ENCODE results near the gene TMC7.
"Not testable (repeated sequence)": the region's sequence is repeated elsewhere in the genome, so short reads cannot be mapped to it uniquely, and the experiment has no call there.

The TMC7 gene

DNA sequence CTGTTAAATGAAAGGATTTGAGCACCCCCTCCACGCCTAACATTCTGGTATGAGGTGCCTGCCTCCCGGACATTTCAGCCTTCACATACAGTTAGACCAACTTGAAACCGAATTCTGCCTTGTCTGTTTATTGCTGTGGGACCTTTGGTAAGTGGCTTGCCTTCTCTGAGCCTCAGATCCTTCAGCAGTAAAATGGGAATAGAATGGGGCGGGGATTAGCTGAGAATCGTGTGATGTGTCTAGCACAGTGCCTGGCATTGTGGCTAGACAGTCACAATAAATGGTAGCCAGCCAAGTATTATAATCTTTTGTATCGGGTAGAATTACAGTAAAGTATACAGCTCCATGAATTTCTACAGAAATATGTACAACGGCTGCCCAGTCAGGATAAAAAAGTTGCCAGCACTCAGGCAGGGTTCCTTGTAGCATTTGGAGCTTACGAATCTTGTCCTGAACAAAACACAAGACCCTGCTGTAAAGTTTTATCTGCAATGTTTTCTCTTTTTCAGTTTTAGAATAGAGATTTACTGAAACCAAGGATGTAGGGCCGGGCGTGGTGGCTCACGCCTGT lies 786 bp downstream of the TMC7 start:
- DNase-seq, result no peak

DNA sequence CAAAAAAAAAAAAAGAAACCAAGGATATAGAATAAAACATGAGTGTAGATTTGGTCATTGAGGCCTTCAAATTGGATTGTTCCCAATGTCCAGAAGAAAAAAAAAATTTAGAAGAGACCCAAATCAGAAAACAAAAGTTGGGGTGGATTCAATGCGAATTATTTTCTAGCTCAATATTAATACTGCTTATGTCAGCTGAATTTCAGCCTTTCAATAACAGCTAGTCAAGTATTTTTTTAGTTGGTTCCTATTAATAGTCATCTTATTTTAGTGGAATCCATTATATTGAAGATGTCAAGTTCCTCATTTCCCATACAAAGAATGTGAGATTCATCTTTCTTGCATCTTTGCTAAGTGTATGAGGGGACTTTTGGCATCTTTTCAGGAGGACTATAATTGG lies 1.5 kb downstream of the TMC7 start:
- DNase-seq, result not testable (repeated sequence)

DNA sequence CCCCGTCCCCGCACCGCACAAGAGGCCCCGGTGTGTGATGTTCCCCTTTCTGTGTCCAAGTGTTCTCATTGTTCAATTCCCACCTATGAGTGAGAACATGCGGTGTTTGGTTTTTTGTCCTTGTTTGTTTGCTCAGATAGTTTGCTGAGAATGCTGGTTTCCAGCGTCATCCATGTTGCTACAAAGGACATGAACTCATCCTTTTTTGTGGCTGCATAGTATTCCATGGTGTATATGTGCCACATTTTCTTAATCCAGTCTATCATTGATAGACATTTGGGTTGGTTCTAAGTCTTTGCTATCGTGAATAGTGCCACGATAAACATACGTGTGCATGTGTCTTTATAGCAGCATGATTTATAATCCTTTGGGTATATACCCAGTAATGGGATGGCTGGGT lies 8.0 kb downstream of the TMC7 start:
- DNase-seq, result not testable (repeated sequence)

DNA sequence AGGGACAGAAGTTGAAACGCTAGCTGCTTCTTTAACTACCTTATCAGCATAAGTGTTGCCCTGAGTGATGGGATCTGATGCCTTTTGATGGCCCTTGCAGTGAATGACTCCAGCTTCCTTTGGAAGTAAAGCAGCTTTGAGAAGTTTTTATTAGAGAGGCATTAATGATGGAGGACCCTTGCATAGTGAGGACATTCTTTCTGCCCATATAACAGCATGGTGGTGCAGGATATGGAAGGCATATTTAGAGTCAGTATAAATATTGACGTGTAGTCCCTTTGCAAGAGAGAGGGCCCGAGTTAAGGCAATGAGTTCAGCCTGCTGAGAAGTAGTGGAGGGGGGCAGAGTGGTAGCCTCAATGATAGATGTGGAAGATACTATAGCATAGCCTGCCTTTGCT lies 9.8 kb downstream of the TMC7 start:
- DNase-seq, result not testable (repeated sequence)

DNA sequence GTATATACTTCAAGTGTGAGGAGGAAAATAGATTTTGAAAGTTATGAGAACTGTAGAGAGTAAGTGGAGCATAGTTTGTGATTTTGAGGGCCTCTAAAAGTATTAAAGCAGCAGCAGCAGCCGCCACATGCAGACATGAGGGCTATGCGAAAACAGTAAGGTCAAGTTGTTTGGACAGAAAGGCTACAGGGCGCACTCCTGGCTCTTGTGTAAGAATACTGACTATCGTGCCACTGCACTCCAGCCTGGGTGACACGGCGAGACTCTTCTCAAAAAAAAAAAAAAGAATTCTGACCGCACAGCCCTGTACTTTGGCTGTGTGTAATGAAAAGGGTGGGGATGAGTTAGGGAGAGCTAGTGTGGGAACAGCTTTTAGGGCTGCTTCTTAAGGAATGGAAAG lies 10.4 kb downstream of the TMC7 start:
- not testable (repeated sequence) for DNase-seq

DNA sequence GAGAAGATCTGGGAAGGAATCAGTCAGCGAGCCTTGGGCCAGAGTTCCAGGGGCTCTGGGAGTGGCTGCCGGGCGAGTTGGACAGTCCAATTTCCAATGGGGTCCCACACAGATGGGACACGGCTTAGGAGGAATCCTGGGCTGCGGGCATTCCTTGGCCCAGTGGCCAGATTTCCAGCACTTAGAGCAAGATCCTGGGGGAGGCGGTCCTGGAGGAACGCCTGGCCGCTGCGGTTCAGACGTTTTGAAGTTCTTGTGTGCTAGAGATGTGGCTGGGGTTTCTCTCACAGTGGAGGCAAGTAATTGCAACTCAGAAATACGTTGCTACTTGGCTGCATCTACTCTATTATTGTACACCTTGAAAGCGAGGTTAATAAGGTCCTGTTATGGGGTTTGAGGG lies 11.7 kb downstream of the TMC7 start:
- not testable (repeated sequence) for DNase-seq

DNA sequence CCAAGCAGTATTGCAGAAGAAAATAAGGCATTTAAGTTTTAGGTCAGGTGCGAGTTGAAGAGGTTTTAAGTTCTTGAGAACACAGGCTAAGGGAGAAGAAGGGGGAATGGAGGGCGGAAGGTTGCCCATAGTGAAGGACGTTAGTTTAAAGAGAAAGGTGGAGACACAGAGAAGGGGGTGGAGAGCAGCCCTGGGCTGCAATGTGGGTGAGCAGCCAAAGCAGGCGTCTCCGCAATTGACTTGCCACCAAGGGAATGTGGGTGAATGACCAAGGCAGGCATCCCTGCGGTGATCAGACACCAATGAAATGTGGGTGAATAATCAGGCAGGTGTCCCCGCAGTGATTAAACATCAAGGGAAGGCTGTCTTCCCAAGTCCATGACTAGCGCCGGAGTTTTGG lies 12.8 kb downstream of the TMC7 start:
- DNase-seq, result not testable (repeated sequence)

DNA sequence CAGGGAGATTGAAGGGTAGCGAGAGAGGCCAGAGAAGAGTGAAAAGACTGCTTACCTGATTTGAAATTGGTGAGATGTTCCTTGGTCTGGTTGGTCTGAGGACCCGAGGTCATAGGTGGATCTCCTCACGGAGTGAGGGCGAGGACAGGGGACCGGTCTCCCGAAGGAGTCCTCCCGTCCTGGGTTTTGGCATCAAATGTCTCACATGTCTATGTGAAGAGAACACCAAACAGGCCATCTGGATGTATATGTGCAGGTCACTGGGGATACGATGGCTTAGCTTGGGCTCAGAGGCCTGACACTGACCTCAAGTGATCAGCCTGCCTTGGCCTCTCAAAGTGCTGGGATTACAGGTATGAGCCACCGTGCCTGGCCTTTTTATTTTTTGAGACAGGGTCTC lies 13.3 kb downstream of the TMC7 start:
- not testable (repeated sequence) for DNase-seq

DNA sequence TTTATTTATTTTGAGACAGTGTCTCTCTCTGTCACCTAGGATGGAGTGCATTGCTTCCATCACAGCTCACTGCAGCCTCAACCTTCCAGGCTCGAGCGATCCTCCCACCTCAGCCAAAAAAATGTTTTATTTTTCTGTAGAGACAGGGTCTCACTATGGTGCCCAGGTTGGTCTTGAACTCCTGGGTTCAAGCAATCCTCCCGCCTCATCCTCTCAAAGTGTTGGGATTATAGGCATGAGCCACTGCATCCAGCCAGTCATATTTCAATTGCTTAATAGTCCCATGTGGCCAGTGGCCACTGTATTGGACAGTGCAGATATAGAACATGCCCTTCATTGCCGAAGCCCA lies 15.3 kb downstream of the TMC7 start:
- DNase-seq, result no peak

DNA sequence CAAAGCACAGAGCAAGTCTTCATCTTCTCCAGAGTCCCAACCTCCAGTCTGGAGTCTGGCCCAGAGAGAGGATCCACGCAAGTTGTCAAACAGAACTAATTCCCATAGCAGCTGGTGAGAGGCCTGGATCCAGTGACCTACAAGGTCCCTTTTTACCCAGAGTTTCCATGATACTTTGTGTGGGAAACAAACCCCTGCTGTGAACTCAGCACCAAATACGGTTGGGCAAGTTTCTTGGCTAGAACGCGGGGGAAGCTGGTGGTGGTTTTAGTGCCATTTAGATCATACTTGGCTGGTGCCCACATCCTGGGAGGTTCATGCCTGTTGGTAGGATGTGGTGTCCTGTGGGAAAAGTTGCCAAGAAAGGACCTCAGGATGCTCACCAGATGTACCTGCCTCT lies 18.1 kb downstream of the TMC7 start:
- no peak for DNase-seq

DNA sequence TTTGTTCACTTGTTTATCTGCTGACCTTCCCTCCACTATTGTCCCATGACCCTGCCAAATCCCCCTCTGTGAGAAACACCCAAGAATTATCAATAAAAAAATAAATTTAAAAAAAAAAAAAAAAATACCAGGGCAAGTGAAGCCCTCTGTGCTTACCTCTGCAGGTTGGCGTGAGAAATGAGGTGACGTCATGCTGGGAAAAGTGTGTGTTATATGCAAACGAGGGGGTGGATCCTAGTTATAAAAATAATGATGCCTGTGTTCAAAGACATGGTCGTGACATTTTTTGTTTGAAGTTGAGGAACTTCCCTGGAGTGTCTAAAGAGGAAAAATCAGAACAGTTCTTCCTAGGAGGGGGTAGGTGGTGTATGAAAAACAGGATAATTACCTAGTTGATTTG lies 20.2 kb downstream of the TMC7 start:
- DNase-seq, result no peak

DNA sequence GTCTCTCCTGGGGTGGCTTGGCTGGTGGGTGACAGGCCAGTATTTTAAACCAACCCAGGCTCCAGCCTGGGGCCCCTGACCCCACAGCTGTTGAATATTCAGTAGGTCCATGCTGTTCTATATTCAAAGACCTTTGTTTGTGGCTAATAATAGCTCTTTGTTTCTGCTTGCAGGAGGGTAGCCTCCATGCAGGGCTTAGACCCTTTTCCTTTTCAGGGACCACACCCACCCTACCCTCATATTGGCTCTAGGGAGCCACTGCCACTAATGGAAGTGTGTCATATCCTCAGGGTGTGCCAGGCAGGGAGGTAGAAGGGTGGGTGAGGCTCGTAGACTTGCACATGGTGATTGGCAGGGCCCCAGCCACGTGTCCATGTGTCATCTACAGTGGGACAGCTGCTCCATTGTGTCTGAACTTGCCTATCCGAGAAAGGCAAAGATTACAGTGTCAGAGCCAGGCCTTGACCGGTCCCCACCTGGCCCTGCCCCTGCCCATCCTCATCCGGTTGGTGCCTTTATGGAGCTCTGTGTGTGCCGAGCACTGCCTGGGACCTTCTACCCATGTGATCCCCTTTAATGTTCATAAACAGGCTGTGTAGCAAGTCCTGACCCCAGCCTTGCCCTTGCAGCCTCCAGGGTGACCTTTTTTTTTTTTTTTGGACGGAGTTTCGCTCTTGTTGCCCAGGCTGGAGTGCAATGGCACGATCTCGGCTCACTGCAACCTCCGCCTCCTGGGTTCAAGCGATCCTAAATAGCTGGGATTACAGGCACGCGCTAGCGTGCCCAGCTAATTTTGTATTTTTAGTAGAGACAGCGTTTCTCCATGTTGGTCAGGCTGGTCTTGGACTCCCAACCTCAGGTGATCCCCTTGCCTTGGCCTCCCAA lies 22.1 kb downstream of the TMC7 start:
- no peak for DNase-seq

DNA sequence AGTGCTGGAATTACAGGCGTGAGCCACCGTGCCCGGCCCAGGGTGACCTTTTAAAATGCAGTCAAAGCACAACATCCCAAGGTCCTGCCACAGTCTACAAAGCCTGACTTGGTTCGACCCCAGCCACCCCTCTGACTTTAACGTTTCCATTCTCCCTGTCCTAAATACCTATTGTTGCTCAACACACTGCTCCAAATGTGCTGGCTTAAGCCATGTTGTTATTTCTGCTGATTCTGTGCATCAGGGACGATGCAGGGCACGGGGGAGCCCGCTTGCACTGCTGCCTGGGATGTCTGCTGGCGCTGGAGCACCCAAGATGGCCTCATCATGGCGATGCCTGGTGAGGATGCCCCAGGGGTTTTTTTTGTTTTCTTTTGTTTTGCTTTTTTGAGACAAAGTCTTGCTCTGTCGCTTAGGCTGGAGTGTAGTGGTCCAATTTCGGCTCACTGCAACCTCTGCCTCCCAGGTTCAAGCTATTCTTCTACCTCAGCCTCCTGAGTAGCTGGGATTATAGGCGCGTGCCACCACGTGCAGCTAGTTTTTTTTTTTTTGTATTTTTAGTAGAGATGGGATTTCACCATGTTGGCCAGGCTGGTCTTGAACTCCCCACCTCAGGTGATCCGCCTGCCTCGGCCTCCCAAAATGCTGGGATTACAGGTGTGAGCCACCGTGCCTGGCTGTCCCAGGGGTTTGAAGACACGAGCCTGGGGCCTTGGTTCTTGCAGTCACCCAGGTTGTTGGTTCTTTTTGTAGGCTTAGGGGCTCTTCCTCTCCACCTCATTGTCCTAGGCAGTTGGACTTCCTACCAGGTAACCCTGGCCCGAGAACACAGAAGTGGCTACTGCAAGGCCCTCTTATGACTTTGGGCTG lies 22.9 kb downstream of the TMC7 start:
- DNase-seq, result no peak

DNA sequence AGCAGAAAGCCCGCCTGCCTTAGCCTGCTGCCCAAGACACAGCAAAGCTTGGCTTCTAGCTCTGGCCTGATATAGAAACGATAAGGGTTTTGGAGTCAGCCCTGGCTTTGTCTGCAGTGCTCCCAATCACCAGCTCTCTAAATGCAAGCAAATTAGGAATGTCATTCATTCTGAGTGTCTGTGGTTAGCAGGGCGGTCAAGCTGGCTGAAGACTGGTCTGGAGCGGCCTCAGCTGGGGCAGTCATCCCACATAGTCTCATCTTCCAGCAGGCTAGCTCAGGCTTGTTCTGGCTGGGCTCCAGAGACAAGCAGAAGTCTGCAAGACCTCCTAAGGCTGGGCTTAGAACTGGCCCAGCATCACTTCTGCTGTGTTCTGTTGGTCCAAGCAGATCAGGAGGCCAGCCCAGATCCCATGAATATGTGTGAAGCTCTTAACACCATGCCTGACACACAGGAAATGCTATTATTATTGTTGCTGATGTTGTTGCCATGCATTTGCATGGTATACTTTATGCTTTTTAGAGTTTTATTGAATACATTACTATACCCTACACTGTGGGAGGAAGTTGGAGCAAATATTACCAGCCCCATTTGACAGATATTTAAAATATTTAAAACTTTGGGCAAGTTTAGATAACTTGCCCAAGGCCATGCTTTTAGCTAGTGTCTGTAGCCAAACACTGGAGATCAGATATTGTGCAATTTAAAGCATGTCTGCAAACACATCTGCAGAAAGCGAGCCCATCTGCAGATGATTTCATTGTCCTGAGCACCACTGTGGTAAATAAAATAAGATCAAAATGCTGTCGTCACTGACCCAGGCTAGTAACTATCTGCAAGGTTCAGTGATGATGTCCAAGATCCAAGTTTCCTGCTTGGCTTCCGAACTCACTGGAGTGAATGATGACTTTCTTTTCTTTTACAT lies 24.8 kb downstream of the TMC7 start:
- no peak for DNase-seq

DNA sequence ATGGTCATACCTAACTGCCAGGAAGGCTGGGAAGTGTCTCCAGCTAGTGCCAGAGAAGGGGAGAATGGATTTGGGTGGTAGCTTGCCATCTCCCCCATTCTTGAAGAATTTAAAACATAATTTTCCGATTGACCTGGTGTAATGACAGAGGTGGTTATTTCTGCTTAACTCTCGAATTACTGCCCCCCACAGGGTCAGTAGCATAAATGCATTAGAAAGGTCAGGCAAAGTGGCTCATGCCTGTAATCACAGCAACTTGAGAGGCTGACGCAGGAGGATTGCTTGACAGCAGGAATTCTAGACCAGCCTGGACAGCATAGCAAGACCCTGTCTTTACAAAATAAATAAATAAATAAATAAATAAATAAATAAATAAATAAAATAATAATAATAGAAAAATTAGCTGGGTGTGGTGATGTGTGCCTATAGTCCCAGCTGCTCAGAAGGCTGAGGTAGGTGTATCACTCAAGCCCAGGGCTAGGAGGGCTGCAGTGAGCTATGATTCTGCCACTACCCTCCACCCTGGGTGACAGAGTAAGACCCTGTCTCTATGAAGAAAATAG lies 27.5 kb downstream of the TMC7 start:
- no peak for DNase-seq

DNA sequence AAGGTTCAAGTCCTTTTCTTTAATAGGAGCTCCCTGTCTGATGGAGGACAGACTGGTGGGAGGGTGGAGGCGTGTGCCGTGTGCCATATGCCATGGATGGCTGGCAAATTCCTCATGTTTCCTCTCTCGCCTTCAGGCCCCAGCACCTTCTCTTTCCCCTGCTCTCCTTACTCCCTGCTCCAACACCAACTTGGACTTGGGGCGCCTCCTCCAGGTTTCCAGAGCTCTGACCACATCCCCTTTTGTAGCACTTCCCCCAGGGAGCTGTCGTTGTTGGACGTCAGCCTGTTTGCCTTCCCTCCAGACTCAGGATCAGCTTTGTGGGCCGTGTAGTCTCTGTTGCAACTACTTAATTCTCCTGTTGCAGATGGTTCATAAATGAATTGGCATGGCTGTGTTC lies 30.7 kb downstream of the TMC7 start:
- DNase-seq, result no peak

DNA sequence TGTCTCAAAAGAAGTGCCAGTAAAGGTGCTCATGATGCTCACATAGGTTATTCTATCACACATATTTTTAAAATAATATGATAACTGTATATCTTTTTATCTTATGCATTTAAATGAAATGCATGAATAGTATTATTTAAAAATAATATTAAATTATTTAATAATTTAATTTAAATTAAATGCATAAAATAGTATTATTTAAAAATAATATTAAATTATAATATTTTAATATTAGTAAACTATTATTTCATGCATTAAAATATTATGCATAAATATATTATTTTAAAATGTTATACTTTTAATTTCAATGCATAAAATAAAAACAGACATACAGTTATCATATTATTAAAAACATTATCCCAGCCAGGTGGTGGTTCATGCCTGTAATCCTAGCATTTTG lies 33.4 kb downstream of the TMC7 start:
- DNase-seq, result no peak

DNA sequence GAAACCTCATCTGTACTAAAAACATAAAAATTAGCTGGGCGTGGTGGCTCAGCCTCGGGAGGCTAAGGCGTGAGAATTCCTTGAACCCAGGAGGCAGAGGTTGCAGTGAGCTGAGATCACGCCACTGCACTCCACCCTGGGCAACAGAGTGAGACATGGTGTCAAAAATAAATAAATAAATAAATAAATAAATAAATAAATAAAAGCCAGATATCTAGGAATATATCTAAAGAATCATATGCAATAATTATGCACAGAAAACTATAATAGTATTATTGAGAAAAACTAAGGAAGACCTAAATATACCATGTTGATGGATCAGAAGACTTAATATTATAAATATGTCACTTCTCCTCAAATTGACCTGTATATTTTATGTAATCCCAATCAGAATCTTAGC lies 37.0 kb downstream of the TMC7 start:
- DNase-seq, result no peak

DNA sequence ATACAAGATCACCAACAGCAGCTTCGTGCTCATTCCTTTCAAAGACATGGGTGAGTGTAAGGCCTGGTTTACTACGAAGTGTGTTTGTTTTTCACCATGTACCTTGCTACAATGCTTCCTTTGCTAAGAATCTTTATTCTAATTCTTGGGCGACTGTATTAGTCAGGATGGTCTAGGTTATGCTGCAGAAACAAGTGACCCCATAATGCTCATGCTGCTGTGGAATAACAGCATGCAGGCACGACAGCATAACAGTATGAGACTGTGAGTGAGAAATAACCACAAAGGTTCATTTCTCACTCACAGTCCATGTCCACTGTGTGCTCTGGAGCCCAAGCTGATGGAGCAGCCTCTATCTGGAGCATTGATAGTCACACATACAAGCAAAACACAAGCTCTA lies 38.0 kb downstream of the TMC7 start:
- no peak for DNase-seq

DNA sequence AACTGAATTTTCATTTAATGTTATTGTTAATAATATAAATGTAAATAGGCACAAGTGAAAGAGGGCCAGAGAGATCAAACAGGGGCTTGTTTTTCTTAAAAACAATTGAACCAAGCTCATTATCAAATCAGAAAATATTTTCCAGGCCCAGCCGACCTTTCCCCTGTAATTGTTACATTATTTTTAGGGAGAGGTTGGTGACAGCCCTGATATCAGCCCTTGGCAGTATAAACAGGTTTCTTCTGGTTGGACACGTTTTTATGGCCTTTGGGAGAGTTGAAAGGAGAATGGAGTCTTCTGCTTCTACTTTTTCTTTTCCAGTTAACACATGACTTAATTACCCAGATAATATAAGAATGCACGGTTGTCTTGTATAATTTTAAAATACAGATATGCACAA lies 43.7 kb downstream of the TMC7 start:
- DNase-seq, result no peak

DNA sequence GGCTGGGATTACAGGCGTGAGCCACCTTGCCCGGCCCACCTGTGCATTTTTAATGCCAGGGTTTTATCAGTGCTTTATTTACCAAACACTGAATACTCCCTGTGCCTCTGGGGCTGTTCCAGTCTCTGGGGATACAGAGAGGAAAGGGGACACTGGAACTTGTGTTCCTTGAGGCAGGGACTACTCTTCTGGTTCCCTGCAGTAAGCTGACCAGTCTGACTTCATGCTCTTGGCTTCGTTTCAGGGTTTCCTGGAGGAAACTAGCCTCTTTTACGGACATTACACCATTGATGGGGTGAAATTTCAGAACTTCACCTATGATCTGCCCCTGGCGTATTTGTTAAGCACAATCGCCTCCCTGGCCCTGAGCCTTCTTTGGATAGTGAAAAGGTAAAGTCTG lies 46.2 kb downstream of the TMC7 start:
- no peak for DNase-seq

DNA sequence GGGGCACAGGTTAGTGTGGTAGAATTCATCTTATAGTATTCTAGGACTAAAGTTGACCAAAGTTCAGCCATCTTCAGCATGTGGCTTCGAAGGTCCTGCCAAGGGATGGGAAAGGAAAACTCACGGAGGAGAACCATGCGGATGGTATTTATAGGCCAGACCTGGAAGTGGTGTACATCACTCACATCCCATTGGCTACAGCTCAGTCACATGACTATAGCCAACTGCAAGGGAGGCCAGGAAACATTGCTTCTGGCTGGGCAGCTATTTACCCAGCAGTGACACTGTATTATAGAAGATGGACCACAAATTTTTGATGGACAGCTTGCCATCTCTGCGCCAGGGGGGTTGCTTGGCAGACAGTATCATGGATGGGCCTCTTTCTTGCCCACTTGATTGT lies 48.0 kb downstream of the TMC7 start:
- DNase-seq, result no peak

All from stimulated activated CD4-positive, alpha-beta T cell treated with anti-CD3 and anti-CD28 coated beads, Interleukin-4, amount 100 ng/mL, for 4 hours (primary cell).